AG04449 (cell line): ENCODE data around the gene VPS33B.

Source experiments
- CTCF ChIA-PET: fragments of 350-600 bp; formaldehyde crosslinking; extraction: SDS; loops from one replicate; lab custom pipeline; 2021; ENCODE audit warnings: antibody characterized with exemption; lab: Yijun Ruan, JAX
- POLR2A ChIA-PET: fragments of 400-600, 350-600 bp; formaldehyde crosslinking; extraction: SDS; loops from one replicate; lab custom pipeline; 2020; ENCODE audit warnings: antibody characterized with exemption, inconsistent platforms; lab: Yijun Ruan, JAX
- DNase-seq: peaks from one replicate; pipeline ENCODE4 v3.0.0-alpha.2; 2010; ENCODE audit warnings: low read depth, low spot score
- H3K4me3 ChIP-seq: 2 replicates; pipeline ENCODE4 v1.5.1; 2011; ENCODE audit warnings: low read depth, mild to moderate bottlenecking, control low read depth, low read length
- TF ChIP-seq, protein P1 (sequence below): IDR thresholded peaks from one replicate; pipeline ENCODE4 v1.5.1; 2011; ENCODE audit warnings: mild to moderate bottlenecking, moderate library complexity, low read length, control low read depth, inconsistent platforms; ENCODE audit not compliant: insufficient read depth; ENCODE audit errors: missing control alignments

VPS33B gene

DNA sequence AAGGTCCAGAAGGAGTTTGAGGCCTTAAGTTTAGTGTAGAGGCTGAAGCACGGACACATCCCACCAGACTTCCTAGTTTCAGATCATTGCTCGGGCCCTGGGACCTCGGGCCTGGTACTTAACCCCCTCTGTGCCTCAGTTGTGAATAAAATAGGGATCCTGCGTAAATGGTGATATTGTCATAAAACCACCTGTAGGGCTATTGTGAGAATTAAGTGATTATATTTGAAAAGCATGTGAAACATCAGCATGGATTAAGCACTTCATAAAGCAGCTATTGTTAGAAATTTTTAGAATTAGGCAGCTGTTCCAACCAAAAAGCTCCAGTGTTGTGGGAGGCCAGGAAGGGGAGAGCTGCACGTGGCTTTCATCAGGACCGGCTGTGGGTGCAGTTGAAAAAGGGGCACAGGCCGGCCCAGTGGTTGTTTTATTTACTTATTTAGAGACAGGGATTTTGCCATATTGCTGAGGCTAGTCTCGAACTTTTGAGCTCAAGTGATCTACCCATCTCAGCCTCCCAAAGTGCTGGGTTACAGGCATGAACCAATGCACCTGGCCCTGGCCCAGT, 63.3 kb downstream of the VPS33B start:
- ChIA-PET CTCF (interaction anchor here (2.7 to 21.6 kb wide), 7 partner anchors 10 to 310 kb away, joined by 7 to 479 read pairs (median 101); partner anchors contain the start of genes HDDC3 and UNC45A), POLR2A (no interaction called here)
- TF ChIP-seq, protein P1, sequence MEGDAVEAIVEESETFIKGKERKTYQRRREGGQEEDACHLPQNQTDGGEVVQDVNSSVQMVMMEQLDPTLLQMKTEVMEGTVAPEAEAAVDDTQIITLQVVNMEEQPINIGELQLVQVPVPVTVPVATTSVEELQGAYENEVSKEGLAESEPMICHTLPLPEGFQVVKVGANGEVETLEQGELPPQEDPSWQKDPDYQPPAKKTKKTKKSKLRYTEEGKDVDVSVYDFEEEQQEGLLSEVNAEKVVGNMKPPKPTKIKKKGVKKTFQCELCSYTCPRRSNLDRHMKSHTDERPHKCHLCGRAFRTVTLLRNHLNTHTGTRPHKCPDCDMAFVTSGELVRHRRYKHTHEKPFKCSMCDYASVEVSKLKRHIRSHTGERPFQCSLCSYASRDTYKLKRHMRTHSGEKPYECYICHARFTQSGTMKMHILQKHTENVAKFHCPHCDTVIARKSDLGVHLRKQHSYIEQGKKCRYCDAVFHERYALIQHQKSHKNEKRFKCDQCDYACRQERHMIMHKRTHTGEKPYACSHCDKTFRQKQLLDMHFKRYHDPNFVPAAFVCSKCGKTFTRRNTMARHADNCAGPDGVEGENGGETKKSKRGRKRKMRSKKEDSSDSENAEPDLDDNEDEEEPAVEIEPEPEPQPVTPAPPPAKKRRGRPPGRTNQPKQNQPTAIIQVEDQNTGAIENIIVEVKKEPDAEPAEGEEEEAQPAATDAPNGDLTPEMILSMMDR: no peak
- no peak for DNase-seq
- no peak overlapping the region for H3K4me3 ChIP-seq

DNA sequence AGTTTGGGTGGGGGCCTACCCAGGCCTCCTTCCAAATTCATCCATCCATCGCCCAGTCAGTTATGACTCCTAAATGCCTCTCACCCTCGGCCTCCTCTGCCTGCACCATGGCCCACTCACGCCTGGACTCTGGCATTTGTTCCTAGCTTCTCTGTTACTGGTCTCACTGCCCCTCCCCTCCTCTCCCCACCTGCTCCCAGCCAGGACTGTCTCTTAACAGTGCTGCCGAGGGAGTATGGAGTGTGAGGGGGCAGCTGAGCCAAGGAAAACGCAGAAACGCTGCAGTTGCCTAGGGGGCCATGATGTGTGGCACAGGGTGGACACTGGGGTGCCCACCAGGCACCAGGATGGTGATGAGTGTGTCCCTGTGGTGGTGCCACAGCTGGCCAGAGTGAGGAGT, 64.6 kb downstream of the VPS33B start:
- TF ChIP-seq, protein P1: no peak
- peak overlapping the region; percentile 68 for H3K4me3 ChIP-seq
- DNase-seq: no peak
- ChIA-PET CTCF (interaction anchor here (0.7 to 21.6 kb wide), 19 partner anchors 11 to 563 kb away, joined by 3 to 479 read pairs (median 14); partner anchors contain the start of genes HDDC3, UNC45A and VPS33B), POLR2A (interaction anchor here (2.1 kb wide), 1 partner anchor 23 kb away, joined by 5 read pairs; the partner anchor contains the start of gene UNC45A)

DNA sequence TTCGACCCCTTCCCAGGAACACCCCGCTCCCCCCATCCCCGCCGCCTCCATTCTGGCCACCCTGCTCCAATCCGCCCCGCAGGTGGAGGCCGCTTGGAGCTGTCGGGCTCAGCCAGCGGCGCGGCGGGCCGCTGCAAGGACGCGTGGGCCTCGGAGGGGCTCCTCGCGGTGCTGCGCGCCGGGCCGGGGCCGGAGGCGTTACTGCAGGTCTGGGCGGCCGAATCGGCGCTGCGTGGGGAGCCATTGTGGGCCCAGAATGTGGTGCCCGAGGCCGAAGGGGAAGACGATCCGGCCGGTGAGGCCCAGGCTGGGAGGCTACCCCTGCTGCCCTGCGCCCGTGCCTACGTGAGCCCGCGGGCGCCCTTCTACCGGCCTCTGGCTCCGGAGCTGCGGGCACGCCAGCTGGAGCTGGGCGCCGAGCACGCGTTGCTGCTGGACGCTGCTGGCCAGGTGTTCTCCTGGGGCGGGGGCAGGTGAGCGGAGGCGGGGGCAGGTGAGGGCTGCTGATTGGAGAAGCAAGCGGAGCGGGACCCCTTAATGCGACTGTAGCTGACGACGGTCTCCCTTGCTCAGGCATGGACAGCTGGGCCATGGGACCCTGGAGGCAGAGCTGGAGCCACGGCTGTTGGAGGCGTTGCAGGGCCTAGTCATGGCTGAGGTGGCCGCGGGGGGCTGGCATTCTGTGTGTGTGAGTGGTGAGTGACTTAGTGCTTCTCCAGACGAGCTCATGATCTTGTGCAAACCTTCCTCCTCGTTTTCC, 65.2 kb downstream of the VPS33B start:
- peak overlapping the region; percentile 68 for H3K4me3 ChIP-seq
- TF ChIP-seq, protein P1: no peak
- DNase-seq: no peak
- ChIA-PET POLR2A (interaction anchor here (0.8 to 2.1 kb wide), 2 partner anchors 22 to 93 kb away, joined by 4 to 5 read pairs; partner anchors contain the start of gene UNC45A), CTCF (interaction anchor here (0.6 to 21.6 kb wide), 29 partner anchors 12 to 316 kb away, joined by 3 to 479 read pairs (median 5); partner anchors contain the start of genes HDDC3, UNC45A and VPS33B)

DNA sequence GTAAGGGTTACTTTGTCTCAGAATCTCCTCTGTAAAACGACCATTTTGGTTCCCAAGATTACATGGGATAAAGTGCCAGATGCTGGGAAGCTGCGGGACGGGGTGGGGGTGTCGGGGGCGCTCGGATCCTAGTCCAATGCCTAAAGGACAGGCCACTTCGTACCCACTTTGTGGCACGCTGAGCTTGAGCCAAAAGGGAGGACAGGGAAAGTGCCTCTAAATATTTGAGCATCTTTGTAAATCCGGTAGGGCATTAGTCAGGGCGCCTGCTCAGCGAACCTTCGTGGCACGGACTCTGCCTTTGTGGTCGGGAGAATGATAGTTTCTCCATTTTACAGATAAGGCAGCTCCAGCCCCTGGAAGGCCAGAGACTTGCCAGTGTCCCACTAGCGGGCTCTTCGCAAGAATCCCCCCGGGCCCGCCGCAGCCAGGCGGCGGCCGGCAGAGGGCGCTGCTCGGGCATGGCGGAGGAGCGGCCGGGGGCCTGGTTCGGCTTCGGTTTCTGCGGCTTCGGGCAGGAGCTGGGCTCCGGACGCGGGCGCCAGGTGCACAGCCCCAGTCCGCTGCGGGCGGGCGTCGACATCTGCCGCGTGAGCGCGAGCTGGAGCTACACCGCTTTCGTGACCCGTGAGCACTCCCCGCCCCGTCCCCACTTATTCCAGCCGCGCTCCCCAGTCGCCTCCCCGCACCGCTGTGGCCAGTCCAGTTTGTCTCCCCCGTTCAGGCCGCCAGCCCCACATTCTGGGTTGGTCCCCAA, 65.9 kb downstream of the VPS33B start:
- POLR2A ChIA-PET: interaction anchor here (0.6 to 2.1 kb wide), 5 partner anchors 8 to 93 kb away, joined by 3 to 5 read pairs (median 4); partner anchors contain the start of genes HDDC3 and UNC45A
- TF ChIP-seq, protein P1: peak; percentile 81
- peak overlapping the region; percentile 68 for H3K4me3 ChIP-seq
- CTCF ChIA-PET: interaction anchor here (0.6 to 21.6 kb wide), 30 partner anchors 12 to 316 kb away, joined by 3 to 479 read pairs (median 5); partner anchors contain the start of genes HDDC3, UNC45A and VPS33B
- no peak for DNase-seq

DNA sequence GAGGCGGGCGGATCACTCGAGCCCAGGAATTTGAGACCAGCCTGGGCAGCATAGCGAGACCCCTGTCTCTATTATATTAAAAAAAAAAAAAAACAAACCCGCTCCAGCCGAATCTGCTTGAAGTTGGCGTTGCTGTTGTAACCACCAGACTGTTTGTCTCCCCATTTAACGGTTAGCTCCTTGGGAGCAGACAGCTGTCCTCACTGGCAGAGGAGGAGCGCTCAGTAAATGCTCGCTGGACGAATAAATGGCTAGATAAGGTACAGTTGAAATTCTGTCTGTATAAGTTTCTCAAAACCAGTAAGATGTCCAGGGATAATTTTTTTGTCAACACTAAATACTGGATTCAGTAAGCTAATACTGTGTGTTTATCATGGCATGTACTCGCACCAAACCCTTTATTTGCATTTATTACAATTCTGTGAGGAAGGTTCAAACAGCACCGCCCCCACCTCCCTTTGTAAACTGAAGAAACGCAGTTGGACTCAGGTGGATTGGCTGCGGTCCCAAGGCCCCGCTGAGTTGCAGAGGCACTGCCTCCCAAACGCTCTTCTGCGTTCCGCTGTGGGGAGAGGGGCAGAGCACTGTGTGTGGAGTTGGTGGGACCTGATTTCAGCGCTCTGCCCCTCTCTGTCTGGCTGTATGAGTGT, 66.6 kb downstream of the VPS33B start:
- CTCF ChIA-PET: interaction anchor here (0.8 to 21.6 kb wide), 22 partner anchors 13 to 317 kb away, joined by 3 to 479 read pairs (median 9); partner anchors contain the start of genes HDDC3, UNC45A and VPS33B
- POLR2A ChIA-PET: interaction anchor here (0.6 to 1.2 kb wide), 3 partner anchors 8 to 38 kb away, joined by 3 to 5 read pairs (median 4); partner anchors contain the start of gene HDDC3

More for the DNA sequence above, 66.6 kb downstream of the VPS33B start:
- H3K4me3 ChIP-seq: peak overlapping the region; percentile 86
- no peak for DNase-seq
- TF ChIP-seq, protein P1: no peak
